ENCODE results near the gene ABT1.
"Not testable (repeated sequence)": the region's sequence is repeated elsewhere in the genome, so short reads cannot be mapped to it uniquely, and the experiment has no call there.

Gene ABT1

DNA sequence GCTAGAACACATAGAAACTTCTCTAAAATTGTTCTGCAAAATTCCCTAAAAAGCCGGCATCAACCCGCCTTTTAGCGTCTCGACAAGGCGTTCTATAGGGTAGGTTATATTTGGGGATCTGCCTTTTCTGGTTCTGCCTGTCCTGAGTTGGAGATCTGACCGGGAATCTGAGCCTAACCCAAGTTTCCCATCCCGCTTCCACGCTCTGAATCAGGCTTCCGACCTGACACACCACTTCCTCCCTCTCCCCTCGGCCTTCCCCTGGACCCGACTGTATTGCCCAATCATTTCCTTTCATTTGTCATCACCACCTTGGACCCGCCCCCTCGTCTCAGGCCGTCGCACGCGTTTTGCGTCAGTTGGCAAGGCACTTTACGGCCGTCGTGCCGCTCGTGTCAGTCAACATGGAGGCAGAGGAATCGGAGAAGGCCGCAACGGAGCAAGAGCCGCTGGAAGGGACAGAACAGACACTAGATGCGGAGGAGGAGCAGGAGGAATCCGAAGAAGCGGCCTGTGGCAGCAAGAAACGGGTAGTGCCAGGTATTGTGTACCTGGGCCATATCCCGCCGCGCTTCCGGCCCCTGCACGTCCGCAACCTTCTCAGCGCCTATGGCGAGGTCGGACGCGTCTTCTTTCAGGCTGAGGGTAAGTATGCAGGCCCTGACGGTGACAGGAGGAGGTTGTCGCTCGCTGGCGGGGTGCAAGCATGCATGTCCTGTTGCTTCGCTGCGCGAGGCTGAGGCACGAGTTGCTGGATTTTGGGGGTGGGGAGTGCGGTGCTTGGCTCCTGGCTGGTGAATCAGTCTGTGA is at the start of gene ABT1:
Gene ABT1 (plus strand): TSS at position 375 of the 810 bp plus-strand sequence. CDS start 30 bp downstream, at position 405.
- DNase-seq = peak; percentile 97 to 99

DNA sequence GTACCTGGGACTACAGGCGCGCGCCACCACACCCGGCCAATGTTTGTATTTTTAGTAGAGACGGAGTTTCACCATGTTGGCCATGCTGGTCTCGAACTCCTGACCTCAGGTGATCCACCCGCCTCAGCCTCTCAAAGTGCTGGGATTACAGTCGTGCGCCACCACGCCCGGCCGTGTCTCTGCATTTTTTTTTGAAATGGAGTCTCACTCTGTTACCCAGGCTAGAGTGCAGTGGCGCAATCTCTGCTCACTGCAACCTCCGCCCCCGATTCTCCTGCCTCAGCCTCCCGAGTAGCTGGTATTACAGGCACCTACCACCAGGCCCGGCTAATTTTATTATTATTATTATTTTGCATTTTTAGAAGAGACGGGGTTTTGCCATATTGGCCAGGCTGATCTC is 49.4 kb upstream of the ABT1 start:
- DNase-seq = not testable (repeated sequence)

- DNase-seq = no peak
These were observed 46.3 kb upstream of the ABT1 start for GRCh38 chr6:26550250-26550993.

GRCh38 chr6:26552205-26552604 is 44.5 kb upstream of the ABT1 start:
- DNase-seq = no peak

DNA sequence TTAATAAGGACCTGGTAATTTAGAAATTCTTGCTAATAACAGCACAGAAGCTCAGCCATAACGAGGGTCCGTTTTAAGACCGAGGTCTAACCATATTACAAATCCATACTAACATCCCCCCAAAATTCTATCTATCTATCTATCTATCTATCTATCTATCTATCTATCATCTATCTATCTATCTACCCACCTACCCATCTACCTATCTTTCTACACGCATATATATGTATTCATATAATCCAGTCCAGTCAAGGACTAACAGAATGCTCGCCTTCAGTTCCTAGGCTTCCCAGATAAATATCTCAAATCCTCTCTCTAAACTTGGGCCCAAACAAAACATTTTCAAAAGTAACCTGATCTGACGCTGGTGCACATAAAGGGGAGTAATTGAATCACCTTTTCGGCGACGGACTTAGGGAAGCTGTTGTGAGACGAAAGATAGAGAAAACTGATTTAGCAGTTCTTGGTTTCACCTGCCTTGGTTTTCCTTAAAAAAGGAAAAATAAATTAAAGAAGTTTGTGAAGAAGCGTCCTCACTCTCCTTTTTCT is 44.0 kb upstream of the ABT1 start:
- no peak for DNase-seq

DNA sequence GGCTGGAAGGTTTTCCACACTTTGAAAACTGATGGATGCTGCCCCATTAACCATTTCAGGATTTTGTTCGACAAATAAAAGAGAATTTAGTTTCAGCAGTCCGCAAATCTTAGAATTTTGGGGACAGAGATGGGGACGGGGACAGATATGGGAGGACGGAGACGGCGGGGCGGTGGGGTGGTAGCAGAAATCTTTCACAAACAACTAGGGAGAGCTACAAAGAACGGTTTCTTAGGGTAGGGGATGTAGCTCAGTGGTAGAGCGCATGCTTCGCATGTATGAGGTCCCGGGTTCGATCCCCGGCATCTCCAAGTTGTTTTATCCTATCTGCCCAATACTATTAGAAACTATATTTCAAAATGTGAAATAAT is 43.5 kb upstream of the ABT1 start:
- peak; percentile 55 to 83 for DNase-seq

DNA sequence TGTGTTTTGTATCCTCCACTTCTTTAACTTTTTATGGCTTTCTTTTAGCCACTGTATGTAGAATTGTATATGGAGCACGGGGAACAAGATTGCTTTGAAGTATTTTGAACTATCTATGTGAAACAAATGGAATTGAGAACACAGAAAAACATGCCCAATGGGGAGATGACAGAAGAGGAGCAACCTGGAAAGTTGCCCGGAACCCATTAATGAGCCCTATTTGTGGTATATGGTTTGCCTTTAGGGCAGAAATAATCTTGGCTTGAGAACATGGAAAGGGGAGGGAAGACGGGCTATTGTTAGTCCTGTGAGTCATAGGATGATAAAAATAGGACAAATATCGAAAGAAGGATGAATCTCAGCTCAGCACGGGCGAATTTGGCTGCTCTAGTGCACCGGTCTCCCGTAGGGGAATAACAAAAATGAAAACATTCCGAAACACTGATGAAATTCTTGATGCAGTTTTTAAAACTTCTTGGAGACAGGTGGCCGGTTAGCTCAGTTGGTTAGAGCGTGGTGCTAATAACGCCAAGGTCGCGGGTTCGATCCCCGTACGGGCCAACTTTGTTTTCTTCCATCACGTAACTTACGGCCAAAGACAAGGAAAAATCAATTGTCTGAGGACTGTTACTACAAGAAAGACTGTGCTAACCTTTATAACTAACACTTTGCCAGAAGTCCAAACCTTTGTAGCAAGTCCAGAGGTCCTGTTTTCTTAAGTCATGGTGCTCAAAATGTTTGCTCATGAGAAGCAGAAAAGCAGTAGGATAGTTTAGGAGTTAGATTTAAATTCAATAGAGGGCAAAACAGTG is 42.9 kb upstream of the ABT1 start:
- peak; percentile 35 to 62 for DNase-seq

DNA sequence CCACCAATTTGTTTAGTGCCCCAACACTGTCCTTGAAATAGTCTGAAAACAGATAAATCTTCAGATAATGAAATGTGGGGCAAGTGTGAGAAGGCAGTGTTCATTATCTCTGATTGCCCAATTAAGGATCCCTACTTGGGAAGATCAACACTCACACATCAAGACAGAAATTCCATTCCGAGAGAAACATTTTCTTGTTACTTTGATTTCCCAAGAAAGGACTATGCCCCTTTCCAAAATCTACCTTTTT is 42.4 kb upstream of the ABT1 start:
- DNase-seq = no peak

- peak in 1 of 2 donors; percentile 19 for DNase-seq
These were observed 41.9 kb upstream of the ABT1 start for GRCh38 chr6:26554697-26555504.

DNA sequence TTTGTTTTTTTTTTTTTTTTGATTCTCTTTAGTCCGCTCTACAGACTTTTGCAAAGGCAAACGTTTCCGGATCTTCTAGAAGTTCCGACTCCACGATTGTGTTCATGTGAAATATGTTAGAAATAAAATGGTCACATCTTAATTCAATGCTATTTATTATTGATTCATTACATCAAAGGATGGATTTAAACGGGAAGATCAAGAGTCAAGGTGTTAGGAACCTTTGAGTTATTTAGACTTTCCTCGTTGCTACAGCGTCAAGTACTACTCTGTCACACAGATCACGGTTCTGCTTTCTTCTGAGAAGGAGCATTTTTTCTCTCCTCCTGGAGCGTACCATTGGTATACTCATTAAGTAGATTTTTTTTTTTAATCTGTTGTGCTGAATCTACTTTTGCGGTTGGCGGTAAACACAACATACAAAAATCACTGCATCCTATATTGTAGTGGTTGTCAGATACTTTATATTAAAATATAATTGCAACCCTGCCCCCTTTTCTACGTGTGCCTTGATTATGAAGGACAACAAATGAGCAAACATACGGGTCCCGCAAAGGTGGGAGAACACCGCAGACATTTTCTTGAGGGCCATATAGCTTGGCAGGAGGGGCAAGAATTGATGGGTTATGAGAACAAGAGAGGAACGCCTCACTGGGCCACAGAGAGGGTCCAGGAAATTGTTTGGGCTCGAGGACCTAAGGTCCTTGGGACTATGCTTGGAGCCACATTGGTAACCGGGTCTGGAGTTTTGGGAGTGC is 41.1 kb upstream of the ABT1 start:
- no peak for DNase-seq

GRCh38 chr6:26556263-26557070 is 40.3 kb upstream of the ABT1 start:
- DNase-seq = no peak

GRCh38 chr6:26561533-26562466 is 35.0 kb upstream of the ABT1 start:
- DNase-seq = no peak

- no peak for DNase-seq
These were observed 33.3 kb upstream of the ABT1 start for GRCh38 chr6:26563488-26563887.

- DNase-seq = peak; percentile 81 to 94
These were observed 27.9 kb upstream of the ABT1 start for GRCh38 chr6:26568601-26569432.

DNA sequence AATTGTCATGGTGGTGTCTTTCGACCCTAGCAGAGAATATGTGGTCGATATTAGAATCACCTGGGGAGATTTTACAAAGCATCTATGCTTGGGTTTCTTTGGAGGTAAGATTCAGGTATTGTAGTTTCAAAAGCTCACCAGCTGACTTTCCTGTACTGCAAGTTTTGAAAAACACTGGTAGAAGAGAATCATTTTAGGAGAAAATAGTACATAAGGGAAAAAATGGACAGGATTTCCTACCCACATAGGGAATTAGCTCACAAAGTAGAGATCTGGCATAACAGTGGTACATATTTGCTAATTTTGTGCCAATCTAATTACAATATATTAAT is 27.4 kb upstream of the ABT1 start:
- DNase-seq = no peak

DNA sequence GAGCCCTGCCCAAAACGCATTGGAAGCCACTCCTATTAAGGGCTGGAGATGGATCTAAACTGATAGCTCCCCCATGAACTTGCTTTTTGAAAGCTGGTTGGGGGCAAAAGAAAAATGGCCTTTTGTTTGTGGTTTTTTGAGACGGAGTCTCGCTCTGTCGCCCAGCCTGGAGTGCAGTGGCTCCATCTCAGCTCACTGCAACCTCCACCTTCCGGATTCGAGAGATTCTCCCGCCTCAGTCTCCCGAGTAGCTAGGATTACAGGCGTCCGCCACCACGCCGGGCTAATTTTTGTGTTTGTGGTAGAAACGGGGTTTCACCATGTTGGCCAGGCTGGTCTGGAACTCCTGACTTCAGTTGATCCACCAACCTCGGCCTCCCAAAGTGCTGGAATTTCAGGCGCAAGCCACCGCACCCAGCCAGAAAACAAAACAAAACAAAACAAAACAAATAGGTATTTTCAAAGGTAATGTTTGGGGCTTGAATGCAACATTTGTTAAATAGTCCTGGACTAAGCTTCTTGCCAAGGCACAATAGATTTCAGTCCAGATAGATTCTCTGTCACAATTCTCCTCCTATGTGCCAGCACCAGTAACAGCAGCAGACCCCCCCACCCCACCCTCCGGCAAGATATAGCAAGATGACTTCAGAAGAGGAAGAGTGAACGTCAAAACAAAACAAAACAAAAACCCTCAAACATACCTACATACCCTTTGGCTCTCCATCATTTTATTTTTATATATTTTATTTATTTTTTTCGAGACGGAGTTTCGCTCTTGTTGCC is 26.5 kb upstream of the ABT1 start:
- DNase-seq = no peak

DNA sequence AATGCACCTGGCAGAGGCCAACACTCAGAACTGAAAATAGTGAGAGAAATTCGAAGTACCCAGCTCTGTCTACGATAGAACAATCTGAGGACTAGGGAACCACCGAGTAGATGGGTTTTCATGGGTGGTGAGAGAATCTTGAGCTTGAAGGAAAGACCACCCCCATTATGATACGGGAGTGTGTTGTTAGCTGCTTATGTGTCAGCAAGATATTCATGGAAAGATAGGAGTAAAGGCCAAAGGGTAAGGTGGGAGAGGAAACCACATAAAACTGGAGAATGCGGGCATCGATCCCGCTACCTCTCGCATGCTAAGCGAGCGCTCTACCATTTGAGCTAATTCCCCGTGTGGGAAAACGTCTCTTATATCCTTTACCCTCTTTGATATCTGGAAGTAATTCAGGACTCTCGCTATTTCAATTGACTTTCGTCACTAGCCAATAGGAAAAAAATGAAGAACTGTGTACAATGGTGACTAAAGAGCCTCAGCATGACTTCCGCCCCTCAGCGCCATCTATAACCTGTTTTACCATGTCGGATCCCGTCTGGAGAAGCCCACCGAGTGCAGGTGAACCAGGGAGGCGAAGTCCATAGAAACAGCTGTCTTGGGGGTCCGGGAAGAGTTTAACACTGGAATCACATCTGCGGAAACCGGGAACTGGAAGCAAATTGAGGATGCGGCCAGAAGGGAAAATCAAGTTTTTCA is 25.0 kb upstream of the ABT1 start:
- DNase-seq = peak; percentile 39 to 71

All from hippocampal formation (tissue), 2 donors.